CD4-positive, alpha-beta T cell (primary cell): ENCODE data around the gene CRB1. TPM values are rescaled to one million over a fixed set of nuclear protein-coding genes. Genes with fewer than 3 reads are reported as not detected.

ENCODE experiments used
- ATAC-seq: fragments of 200-7000 bp; cut with Tn5 transposase; one replicate; pipeline ENCODE4 v1.10.0; 2022; ENCODE audit warnings: mild to moderate bottlenecking; ENCODE audit not compliant: poor library complexity
- CTCF ChIA-PET: fragments of 350-600 bp; sonication (Branson Sonifier 250); formaldehyde crosslinking; loops from one replicate; lab custom pipeline; 2021; ENCODE audit warnings: antibody characterized with exemption, inconsistent platforms; lab: Charles Lee
- POLR2A ChIA-PET: fragments of 350-600 bp; sonication (Branson Sonifier 250); formaldehyde crosslinking; loops from one replicate; lab custom pipeline; 2021; ENCODE audit warnings: antibody characterized with exemption, inconsistent platforms; lab: Charles Lee
- DNase-seq, 14 experiments: peaks; one replicate each; pipeline ENCODE4 v3.0.0-alpha.2; 2013 to 2020; ENCODE audit warnings: mixed read lengths in 2 of 14
- H3K27ac ChIP-seq, 2 donors: one replicate each; pipeline versions ENCODE4 v1.5.1 to v1.7.0; 2013; ENCODE audit warnings: low read length in 2 of 2, low read depth in 1 of 2, mild to moderate bottlenecking in 1 of 2
- H3K27me3 ChIP-seq, 2 experiments: 1 replicate in 1 of 2; 2 replicates in 1 of 2; pipeline versions ENCODE4 v1.6.1 to v1.7.0; 2013; ENCODE audit warnings: low read length in 2 of 2, control low read depth in 1 of 2, mild to moderate bottlenecking in 1 of 2, moderate library complexity in 1 of 2; ENCODE audit not compliant: insufficient read depth in 2 of 2, control insufficient read depth in 1 of 2
- H3K36me3 ChIP-seq: one replicate; pipeline ENCODE4 v1.6.1; 2013; ENCODE audit warnings: low read length, control low read depth; ENCODE audit not compliant: insufficient read depth
- H3K4me1 ChIP-seq: one replicate; pipeline ENCODE4 v1.6.1; 2013; ENCODE audit warnings: low read length, control low read depth; ENCODE audit not compliant: insufficient read depth
- H3K4me3 ChIP-seq: one replicate; pipeline ENCODE4 v1.5.1; 2013; ENCODE audit warnings: mild to moderate bottlenecking, low read length, moderate library complexity
- H3K9me3 ChIP-seq, 2 experiments: 1 replicate in 1 of 2; 2 replicates in 1 of 2; pipeline versions ENCODE4 v1.6.1 to v1.7.0; 2013; ENCODE audit warnings: low read length in 2 of 2, mild to moderate bottlenecking in 2 of 2, control low read depth in 1 of 2, moderate library complexity in 1 of 2; ENCODE audit not compliant: control insufficient read depth in 1 of 2, insufficient read depth in 1 of 2
- H3K27ac Mint-ChIP-seq: one replicate; pipeline ENCODE4 v1.8.0; 2020; ENCODE audit warnings: mixed read lengths
- H3K27me3 Mint-ChIP-seq: one replicate; pipeline ENCODE4 v1.8.0; 2021; ENCODE audit warnings: mixed read lengths
- H3K36me3 Mint-ChIP-seq: one replicate; pipeline ENCODE4 v1.8.0; 2021; ENCODE audit warnings: low read depth, mixed read lengths
- H3K4me1 Mint-ChIP-seq: one replicate; pipeline ENCODE4 v1.8.0; 2021; ENCODE audit warnings: low read depth, mixed read lengths
- H3K4me3 Mint-ChIP-seq: one replicate; pipeline ENCODE4 v1.8.0; 2020; ENCODE audit warnings: mild to moderate bottlenecking, mixed read lengths
- H3K9me3 Mint-ChIP-seq: one replicate; pipeline ENCODE4 v1.8.0; 2020; ENCODE audit warnings: mixed read lengths
- intact Hi-C, 2 experiments: fragments of 100-400 bp; cut with DNase I in 1 of 2; cut with micrococcal nuclease in 1 of 2; formaldehyde crosslinking; loops; one replicate each; pipeline versions ENCODE4 v1.15.1 to v1.9.0; 2023 to 2025; cut with DNase I, micrococcal nuclease
- total RNA-seq, 174 experiments: library from RNA in 2 of 174; stranded (reverse) in 2 of 174; gene quantifications; one replicate each; pipeline ENCODE4 v1.2.3 and lab custom pipeline; 2021 to 2026
- TF ChIP-seq, protein P1 (sequence below): fragments of 200-600 bp; IDR thresholded peaks from one replicate; pipeline ENCODE4 v1.8.0; 2022; ENCODE audit warnings: antibody characterized with exemption, mild to moderate bottlenecking

CRB1 gene
- total RNA-seq, 2 experiments from 2014 or later = 0.17 to 0.25 TPM

GRCh38 chr1:197254866-197255265, 13.2 kb upstream of the CRB1 start:
- H3K4me1 ChIP-seq = no peaks in the 10 kb centered on the region
- Mint-ChIP-seq H3K27ac (no peak overlapping the region), H3K9me3 (no peaks in the 10 kb centered on the region), H3K4me1 (no peaks in the 10 kb centered on the region), H3K4me3 (no peak overlapping the region), H3K36me3 (no peaks in the 10 kb centered on the region), H3K27me3 (no peaks in the 10 kb centered on the region)
- ChIA-PET CTCF (no interaction called here), POLR2A (no interaction called here)
- H3K27me3 ChIP-seq = no peaks in the 10 kb centered on the region
- no peaks in the 10 kb centered on the region for H3K9me3 ChIP-seq
- H3K27ac ChIP-seq = no peak overlapping the region
- DNase-seq (no peak), ATAC-seq (no peak)
- TF ChIP-seq, protein P1, sequence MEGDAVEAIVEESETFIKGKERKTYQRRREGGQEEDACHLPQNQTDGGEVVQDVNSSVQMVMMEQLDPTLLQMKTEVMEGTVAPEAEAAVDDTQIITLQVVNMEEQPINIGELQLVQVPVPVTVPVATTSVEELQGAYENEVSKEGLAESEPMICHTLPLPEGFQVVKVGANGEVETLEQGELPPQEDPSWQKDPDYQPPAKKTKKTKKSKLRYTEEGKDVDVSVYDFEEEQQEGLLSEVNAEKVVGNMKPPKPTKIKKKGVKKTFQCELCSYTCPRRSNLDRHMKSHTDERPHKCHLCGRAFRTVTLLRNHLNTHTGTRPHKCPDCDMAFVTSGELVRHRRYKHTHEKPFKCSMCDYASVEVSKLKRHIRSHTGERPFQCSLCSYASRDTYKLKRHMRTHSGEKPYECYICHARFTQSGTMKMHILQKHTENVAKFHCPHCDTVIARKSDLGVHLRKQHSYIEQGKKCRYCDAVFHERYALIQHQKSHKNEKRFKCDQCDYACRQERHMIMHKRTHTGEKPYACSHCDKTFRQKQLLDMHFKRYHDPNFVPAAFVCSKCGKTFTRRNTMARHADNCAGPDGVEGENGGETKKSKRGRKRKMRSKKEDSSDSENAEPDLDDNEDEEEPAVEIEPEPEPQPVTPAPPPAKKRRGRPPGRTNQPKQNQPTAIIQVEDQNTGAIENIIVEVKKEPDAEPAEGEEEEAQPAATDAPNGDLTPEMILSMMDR = no peak
- no peaks in the 10 kb centered on the region for H3K36me3 ChIP-seq
- intact Hi-C loops = no loop called here
- no peak overlapping the region for H3K4me3 ChIP-seq

GRCh38 chr1:197264936-197265567, 3.0 kb upstream of the CRB1 start:
- DNase-seq (no peak), ATAC-seq (no peak)
- Histone ChIP-seq H3K4me3 (no peak overlapping the region), H3K4me1 (no peaks in the 10 kb centered on the region), H3K36me3 (no peaks in the 10 kb centered on the region), H3K27ac (no peak overlapping the region), H3K9me3 (no peaks in the 10 kb centered on the region), H3K27me3 (no peaks in the 10 kb centered on the region)
- H3K9me3 Mint-ChIP-seq = no peaks in the 10 kb centered on the region
- H3K36me3 Mint-ChIP-seq = no peaks in the 10 kb centered on the region
- H3K27ac Mint-ChIP-seq = no peak overlapping the region
- CTCF ChIA-PET = interaction anchor here (1.4 kb wide), 1 partner anchor 13 kb away, joined by 4 read pairs; no protein-coding TSS in a partner anchor
- intact Hi-C loops = no loop called here
- TF ChIP-seq, protein P1 = no peak
- POLR2A ChIA-PET = no interaction called here
- H3K27me3 Mint-ChIP-seq = no peaks in the 10 kb centered on the region
- no peak overlapping the region for H3K4me3 Mint-ChIP-seq
- no peaks in the 10 kb centered on the region for H3K4me1 Mint-ChIP-seq

DNA sequence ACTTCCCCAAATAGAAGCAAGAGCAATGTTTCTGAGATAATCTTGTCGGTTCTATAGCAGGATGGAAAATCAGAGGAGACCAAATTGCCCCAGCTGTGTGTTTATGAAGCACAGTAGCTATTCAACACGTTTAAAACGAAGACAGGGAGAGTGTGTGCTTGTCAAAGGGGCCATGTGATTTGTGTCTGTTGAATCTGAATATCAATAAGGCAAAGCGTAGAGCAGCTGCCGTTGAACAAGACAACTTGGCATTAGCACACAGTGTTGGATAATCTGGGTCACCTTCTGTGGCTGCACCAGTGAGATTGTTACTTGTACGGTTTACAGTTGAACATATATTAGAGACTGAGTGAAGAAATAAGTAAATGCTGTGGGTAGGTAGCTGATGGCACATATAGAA, 1.0 kb downstream of the CRB1 start:
- TF ChIP-seq, protein P1 = no peak
- H3K9me3 Mint-ChIP-seq = no peaks in the 10 kb centered on the region
- ATAC-seq (no peak), DNase-seq (no peak)
- Histone ChIP-seq H3K27ac (no peak overlapping the region), H3K4me1 (no peaks in the 10 kb centered on the region), H3K27me3 (no peaks in the 10 kb centered on the region), H3K36me3 (no peaks in the 10 kb centered on the region), H3K9me3 (no peaks in the 10 kb centered on the region), H3K4me3 (no peak overlapping the region)
- no peak overlapping the region for H3K4me3 Mint-ChIP-seq
- intact Hi-C loops = no loop called here
- no peak overlapping the region for H3K27ac Mint-ChIP-seq
- ChIA-PET POLR2A (no interaction called here), CTCF (no interaction called here)
- H3K4me1 Mint-ChIP-seq = no peaks in the 10 kb centered on the region
- no peaks in the 10 kb centered on the region for H3K27me3 Mint-ChIP-seq
- no peaks in the 10 kb centered on the region for H3K36me3 Mint-ChIP-seq
